GM12878 (cell line): ENCODE data around the gene ZNF474.

ENCODE experiments used
- ATF7 ChIP-seq: fragments of 450-650 bp; IDR thresholded peaks from 2 replicates; pipeline ENCODE4 v1.6.1; 2016; ENCODE audit warnings: low read depth, mild to moderate bottlenecking
- EGR1 ChIP-seq, 2 experiments: IDR thresholded peaks; 1 replicate in 1 of 2; 2 replicates in 1 of 2; pipeline ENCODE4 v1.6.1; 2011 to 2012; ENCODE audit warnings: low read depth in 2 of 2, low read length in 2 of 2, borderline replicate concordance in 1 of 2, mild to moderate bottlenecking in 1 of 2, moderate library complexity in 1 of 2
- JUNB ChIP-seq: IDR thresholded peaks from 2 replicates; pipeline ENCODE4 v1.6.1; 2016; ENCODE audit warnings: antibody characterized with exemption, mild to moderate bottlenecking
- JUND ChIP-seq: IDR thresholded peaks from 2 replicates; pipeline ENCODE4 v1.6.1; 2012; ENCODE audit warnings: low read depth, mild to moderate bottlenecking, low read length, improper control_type of control experiment, moderate library complexity
- POLR2AphosphoS5 ChIP-seq: IDR thresholded peaks from 2 replicates; pipeline ENCODE4 v1.6.1; 2011; ENCODE audit warnings: mild to moderate bottlenecking, low read length, inconsistent platforms
- TF ChIP-seq, protein P1 (sequence below), 3 experiments: IDR thresholded peaks in 2 of 3; conservative IDR thresholded peaks in 1 of 3; 2 replicates each; pipeline ENCODE4 v1.5.1; 2011; ENCODE audit warnings: low read depth in 3 of 3, low read length in 3 of 3, mild to moderate bottlenecking in 3 of 3, control low read depth in 2 of 3, moderate library complexity in 2 of 3, inconsistent platforms in 1 of 3, mixed read lengths in 1 of 3; ENCODE audit not compliant: control insufficient read depth in 2 of 3, insufficient read depth in 1 of 3; ENCODE audit errors: extremely low read depth in 1 of 3

DNA sequence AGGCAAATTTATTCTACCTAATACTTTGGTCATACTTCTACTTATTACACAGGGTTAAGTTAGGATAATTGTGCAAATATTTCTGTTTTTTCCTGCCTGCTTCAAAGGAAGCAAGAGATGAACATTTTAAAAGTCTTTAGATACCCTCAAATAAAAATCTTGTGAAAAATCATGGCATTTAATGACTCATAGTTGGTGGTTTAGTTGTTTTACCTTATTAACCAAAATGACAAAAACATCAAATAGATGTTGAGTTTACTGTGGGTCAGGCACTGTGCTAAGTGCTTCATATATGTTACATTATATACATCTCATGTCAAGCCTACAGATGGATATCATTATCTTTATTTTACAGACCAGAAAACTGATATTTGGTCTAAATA is 54.4 kb downstream of the ZNF474 start:
- no peak for TF ChIP-seq JUND
- TF ChIP-seq JUNB = no peak
- TF ChIP-seq ATF7 = no peak
- TF ChIP-seq, protein P1, sequence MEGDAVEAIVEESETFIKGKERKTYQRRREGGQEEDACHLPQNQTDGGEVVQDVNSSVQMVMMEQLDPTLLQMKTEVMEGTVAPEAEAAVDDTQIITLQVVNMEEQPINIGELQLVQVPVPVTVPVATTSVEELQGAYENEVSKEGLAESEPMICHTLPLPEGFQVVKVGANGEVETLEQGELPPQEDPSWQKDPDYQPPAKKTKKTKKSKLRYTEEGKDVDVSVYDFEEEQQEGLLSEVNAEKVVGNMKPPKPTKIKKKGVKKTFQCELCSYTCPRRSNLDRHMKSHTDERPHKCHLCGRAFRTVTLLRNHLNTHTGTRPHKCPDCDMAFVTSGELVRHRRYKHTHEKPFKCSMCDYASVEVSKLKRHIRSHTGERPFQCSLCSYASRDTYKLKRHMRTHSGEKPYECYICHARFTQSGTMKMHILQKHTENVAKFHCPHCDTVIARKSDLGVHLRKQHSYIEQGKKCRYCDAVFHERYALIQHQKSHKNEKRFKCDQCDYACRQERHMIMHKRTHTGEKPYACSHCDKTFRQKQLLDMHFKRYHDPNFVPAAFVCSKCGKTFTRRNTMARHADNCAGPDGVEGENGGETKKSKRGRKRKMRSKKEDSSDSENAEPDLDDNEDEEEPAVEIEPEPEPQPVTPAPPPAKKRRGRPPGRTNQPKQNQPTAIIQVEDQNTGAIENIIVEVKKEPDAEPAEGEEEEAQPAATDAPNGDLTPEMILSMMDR (IDR thresholded peaks at IDR 0.05 in 2 of 3, conservative IDR thresholded peaks at IDR 0.05 in 1 of 3; ENCODE audit: control insufficient read depth in 2 of 3, extremely low read depth in 1 of 3, insufficient read depth in 1 of 3, low read depth in 3 of 3, low read length in 3 of 3) = no peak
- TF ChIP-seq POLR2AphosphoS5 = no peak
- TF ChIP-seq EGR1 (IDR thresholded peaks at IDR 0.05; ENCODE audit: borderline replicate concordance in 1 of 2, low read depth in 2 of 2, low read length in 2 of 2) = no peak
